H1 (cell line): ENCODE data around the gene GNAI2. TPM values are rescaled to one million over a fixed set of nuclear protein-coding genes. Genes with fewer than 3 reads are reported as not detected.

Experiments used
- EZH2 ChIP-seq: fragments of 200-600 bp; sonication (generic); IDR thresholded peaks from 2 replicates; pipeline ENCODE4 v1.7.1; 2012; ENCODE audit warnings: low read depth, mild to moderate bottlenecking, moderate library complexity, low read length, inconsistent platforms; ENCODE audit not compliant: severe bottlenecking
- polyA plus RNA-seq, 7 experiments: library from polyadenylated mRNA; depleted of rRNA in 3 of 7; stranded (reverse) in 5 of 7; unstranded in 2 of 7; fragments of >200 nt in 5 of 7; fragments of 200-250 nt in 2 of 7; gene quantifications; 1 replicate in 5 of 7; 2 replicates in 1 of 7; 4 replicates in 1 of 7; pipeline versions ENCODE4 v1.2.1 to v1.2.3, GENCODE V29; 2011 to 2013; ENCODE audit warnings: missing spikeins in 2 of 7, mixed read lengths in 2 of 7
- total RNA-seq: library from RNA; stranded (reverse); fragmentation: NEBNext Ultra II Directional; extraction: Animal tissue kit (Norgen Biotek cat#: 25700); gene quantifications from 2 replicates; pipeline ENCODE4 v1.2.1, GENCODE V29; 2021

Gene GNAI2
- total and polyA plus RNA-seq, 2 of the 8 experiments (the other 6 are each of a cell fraction or from before 2014, with no cell fraction given) = 168 to 539 TPM

GRCh38 chr3:50231581-50231980, 4.4 kb upstream of the GNAI2 start (continued):
- no peak for TF ChIP-seq EZH2
